ENCODE results near the gene FNBP1. TPM values are rescaled to one million over a fixed set of nuclear protein-coding genes. Genes with fewer than 3 reads are reported as not detected.

FNBP1 gene
- total and polyA plus RNA-seq, 10 of the 15 experiments (the other 5 are each of a cell fraction or from before 2014, with no cell fraction given), result 64.5 to 353 (median 179) TPM

DNA sequence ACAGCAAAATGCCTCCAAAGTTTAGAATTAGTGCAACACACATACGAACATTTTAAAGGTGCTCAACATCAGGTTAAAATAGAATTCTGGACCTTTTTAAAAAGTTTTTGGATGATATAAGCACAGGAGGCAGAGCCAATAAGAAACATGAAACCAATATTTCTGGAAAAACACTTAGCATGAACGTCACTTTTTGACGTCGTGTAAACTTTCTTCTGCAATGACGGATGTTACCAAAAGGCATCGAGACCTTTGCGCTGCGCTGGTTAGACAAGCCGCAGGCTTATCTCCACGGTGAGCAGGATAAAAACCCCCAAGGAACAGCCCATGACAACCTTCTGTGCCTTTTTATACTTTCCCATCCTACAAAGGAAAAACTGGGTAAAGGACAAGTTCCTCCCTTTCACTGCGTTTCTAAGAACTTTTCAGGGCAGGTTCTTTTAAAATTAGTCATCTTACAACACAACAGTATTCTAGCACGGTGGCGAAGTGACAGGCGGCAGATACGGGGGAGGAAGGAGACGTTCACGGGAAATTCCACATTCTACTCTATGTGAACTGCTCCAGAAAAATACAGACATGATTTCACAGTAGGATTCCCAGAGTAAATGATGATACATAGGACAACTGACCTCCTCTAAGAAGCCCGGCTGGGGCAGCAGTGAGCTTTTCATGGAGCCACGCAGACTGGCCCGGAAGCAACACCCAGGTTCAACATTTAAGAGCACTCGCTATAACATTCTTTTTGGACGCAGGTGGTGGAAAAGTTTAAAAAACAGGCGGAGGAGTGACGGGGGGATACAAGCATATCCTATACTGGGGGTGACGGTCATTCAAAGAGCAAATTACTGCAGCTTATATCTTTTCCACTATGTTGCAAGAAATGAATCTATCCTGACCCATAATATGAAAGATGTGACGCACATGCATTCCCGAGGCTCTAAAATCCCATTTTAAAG, 155.4 kb downstream of the FNBP1 start (continued):
- TF ChIP-seq BMI1 (IDR thresholded peaks at IDR 0.05; ENCODE audit: borderline replicate concordance) (peak; percentile 12; the same call in 1 of the 2 replicates), ETV6 (conservative IDR thresholded peaks at IDR 0.05 in 1 of 2, IDR thresholded peaks at IDR 0.05 in 1 of 2; ENCODE audit: borderline replicate concordance in 1 of 2, low read depth in 1 of 2) (peak in 1 of 2 experiments; percentile 41; a peak in 1 of 4 replicates), CBFB (IDR thresholded peaks at IDR 0.05; ENCODE audit: low read depth) (peak; percentile 52; the same call in 1 of the 2 replicates), MEF2A (IDR thresholded peaks at IDR 0.05; ENCODE audit: insufficient read depth, low read depth, low read length) (peak; percentile 70; the same call in 1 of the 2 replicates), JUNB (IDR thresholded peaks at IDR 0.05) (peak; percentile 57), NFIC (IDR thresholded peaks at IDR 0.05; ENCODE audit: low read depth, low read length) (no peak), BCL11A (IDR thresholded peaks at IDR 0.05; ENCODE audit: low read depth, low read length) (peak; percentile 48; the same call in 1 of the 2 replicates), MEF2B (IDR thresholded peaks at IDR 0.05; ENCODE audit: partially characterized antibody, poor library complexity, severe bottlenecking) (peak; percentile 31), RAD51 (IDR thresholded peaks at IDR 0.05) (0 out of 2 replicates have a peak, but pooled peaks have one; percentile 5), NR2F1 (conservative IDR thresholded peaks at IDR 0.05) (0 out of 2 replicates have a peak, but pooled peaks have one; percentile 7), EED (IDR thresholded peaks at IDR 0.05; ENCODE audit: low read depth) (peak; percentile 83), GATAD2B (conservative IDR thresholded peaks at IDR 0.05; ENCODE audit: low read depth) (peak; percentile 13; the same call in 1 of the 2 replicates), ZBED1 (IDR thresholded peaks at IDR 0.05; ENCODE audit: borderline replicate concordance) (0 out of 2 replicates have a peak, but pooled peaks have one; percentile 42), FOXM1 (IDR thresholded peaks at IDR 0.05; ENCODE audit: low read depth, low read length) (no peak), PAX5 (IDR thresholded peaks at IDR 0.05; ENCODE audit: borderline replicate concordance, low read depth, low read length) (0 out of 2 replicates have a peak, but pooled peaks have one; percentile 19)
- TF ChIP-seq, protein P1, sequence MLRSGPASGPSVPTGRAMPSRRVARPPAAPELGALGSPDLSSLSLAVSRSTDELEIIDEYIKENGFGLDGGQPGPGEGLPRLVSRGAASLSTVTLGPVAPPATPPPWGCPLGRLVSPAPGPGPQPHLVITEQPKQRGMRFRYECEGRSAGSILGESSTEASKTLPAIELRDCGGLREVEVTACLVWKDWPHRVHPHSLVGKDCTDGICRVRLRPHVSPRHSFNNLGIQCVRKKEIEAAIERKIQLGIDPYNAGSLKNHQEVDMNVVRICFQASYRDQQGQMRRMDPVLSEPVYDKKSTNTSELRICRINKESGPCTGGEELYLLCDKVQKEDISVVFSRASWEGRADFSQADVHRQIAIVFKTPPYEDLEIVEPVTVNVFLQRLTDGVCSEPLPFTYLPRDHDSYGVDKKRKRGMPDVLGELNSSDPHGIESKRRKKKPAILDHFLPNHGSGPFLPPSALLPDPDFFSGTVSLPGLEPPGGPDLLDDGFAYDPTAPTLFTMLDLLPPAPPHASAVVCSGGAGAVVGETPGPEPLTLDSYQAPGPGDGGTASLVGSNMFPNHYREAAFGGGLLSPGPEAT (IDR thresholded peaks at IDR 0.05; ENCODE audit: low read depth), result peak; percentile 34; the same call in 1 of the 2 replicates
- TF ChIP-seq, protein P2, sequence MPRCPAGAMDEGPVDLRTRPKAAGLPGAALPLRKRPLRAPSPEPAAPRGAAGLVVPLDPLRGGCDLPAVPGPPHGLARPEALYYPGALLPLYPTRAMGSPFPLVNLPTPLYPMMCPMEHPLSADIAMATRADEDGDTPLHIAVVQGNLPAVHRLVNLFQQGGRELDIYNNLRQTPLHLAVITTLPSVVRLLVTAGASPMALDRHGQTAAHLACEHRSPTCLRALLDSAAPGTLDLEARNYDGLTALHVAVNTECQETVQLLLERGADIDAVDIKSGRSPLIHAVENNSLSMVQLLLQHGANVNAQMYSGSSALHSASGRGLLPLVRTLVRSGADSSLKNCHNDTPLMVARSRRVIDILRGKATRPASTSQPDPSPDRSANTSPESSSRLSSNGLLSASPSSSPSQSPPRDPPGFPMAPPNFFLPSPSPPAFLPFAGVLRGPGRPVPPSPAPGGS (IDR thresholded peaks at IDR 0.05; ENCODE audit: borderline replicate concordance, insufficient read depth, low read depth, low read length, poor library complexity, severe bottlenecking), result peak; percentile 70
- TF ChIP-seq, protein P3, sequence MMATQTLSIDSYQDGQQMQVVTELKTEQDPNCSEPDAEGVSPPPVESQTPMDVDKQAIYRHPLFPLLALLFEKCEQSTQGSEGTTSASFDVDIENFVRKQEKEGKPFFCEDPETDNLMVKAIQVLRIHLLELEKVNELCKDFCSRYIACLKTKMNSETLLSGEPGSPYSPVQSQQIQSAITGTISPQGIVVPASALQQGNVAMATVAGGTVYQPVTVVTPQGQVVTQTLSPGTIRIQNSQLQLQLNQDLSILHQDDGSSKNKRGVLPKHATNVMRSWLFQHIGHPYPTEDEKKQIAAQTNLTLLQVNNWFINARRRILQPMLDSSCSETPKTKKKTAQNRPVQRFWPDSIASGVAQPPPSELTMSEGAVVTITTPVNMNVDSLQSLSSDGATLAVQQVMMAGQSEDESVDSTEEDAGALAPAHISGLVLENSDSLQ (IDR thresholded peaks at IDR 0.05), result peak; percentile 57; the same call in 1 of the 2 replicates
- TF ChIP-seq, protein P4, sequence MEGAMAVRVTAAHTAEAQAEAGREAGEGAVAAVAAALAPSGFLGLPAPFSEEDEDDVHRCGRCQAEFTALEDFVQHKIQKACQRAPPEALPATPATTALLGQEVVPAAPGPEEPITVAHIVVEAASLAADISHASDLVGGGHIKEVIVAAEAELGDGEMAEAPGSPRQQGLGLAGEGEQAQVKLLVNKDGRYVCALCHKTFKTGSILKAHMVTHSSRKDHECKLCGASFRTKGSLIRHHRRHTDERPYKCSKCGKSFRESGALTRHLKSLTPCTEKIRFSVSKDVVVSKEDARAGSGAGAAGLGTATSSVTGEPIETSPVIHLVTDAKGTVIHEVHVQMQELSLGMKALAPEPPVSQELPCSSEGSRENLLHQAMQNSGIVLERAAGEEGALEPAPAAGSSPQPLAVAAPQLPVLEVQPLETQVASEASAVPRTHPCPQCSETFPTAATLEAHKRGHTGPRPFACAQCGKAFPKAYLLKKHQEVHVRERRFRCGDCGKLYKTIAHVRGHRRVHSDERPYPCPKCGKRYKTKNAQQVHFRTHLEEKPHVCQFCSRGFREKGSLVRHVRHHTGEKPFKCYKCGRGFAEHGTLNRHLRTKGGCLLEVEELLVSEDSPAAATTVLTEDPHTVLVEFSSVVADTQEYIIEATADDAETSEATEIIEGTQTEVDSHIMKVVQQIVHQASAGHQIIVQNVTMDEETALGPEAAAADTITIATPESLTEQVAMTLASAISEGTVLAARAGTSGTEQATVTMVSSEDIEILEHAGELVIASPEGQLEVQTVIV (IDR thresholded peaks at IDR 0.05; ENCODE audit: borderline replicate concordance, partially characterized antibody), result no peak
- TF ChIP-seq, protein P5, sequence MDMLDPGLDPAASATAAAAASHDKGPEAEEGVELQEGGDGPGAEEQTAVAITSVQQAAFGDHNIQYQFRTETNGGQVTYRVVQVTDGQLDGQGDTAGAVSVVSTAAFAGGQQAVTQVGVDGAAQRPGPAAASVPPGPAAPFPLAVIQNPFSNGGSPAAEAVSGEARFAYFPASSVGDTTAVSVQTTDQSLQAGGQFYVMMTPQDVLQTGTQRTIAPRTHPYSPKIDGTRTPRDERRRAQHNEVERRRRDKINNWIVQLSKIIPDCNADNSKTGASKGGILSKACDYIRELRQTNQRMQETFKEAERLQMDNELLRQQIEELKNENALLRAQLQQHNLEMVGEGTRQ (IDR thresholded peaks at IDR 0.05; ENCODE audit: borderline replicate concordance, low read depth, low read length), result no peak
